A549 treated with CpdA at 1 μM for 4 hours (cell line): Measurements from ENCODE around the gene KRTAP15-1. TPM values are rescaled to one million over a fixed set of nuclear protein-coding genes. Genes with fewer than 3 reads are reported as not detected.

Experiments used
- total RNA-seq: library from RNA; stranded (reverse); fragments of 200-300 nt; extraction: Qiagen RNA extraction; gene quantifications from 5 replicates; pipeline ENCODE4 v1.2.3, GENCODE V29; 2022; ENCODE audit warnings: low read depth

Gene KRTAP15-1
- not detected in 5 replicates for total RNA-seq

GRCh38 chr21:30439975-30440374, at the start of gene KRTAP15-1:
Gene KRTAP15-1, plus strand, starts transcription at chr21:30440275. Its CDS starts 53 bp downstream, at chr21:30440328.

GRCh38 chr21:30395731-30396130, 44.3 kb upstream of the KRTAP15-1 start, which contains the start of gene KRTAP13-1:
Gene KRTAP13-1, plus strand, starts transcription at chr21:30396031. Its CDS starts 56 bp downstream, at chr21:30396087.

GRCh38 chr21:30425826-30426225, 14.2 kb upstream of the KRTAP15-1 start, which contains the start of gene KRTAP13-3:
Gene KRTAP13-3, minus strand, starts transcription at chr21:30425926. Its CDS starts 14 bp downstream, at chr21:30425912.

GRCh38 chr21:30430170-30430655, 9.9 kb upstream of the KRTAP15-1 start, which contains the start of gene KRTAP13-4:
Gene KRTAP13-4, plus strand, starts transcription at chr21:30430220. Its CDS starts 56 bp downstream, at chr21:30430276.

GRCh38 chr21:30480145-30480544, 40.1 kb downstream of the KRTAP15-1 start, which contains the start of gene KRTAP19-1:
Gene KRTAP19-1, minus strand, starts transcription at chr21:30480367. Its CDS starts 50 bp downstream, at chr21:30480317.

GRCh38 chr21:30487336-30487735, 47.3 kb downstream of the KRTAP15-1 start, which contains the start of gene KRTAP19-2:
Gene KRTAP19-2, minus strand, starts transcription at chr21:30487436. Its CDS starts 88 bp downstream, at chr21:30487348.

Other genes starting within 250 kb of the KRTAP15-1 start
- not detected in 5 replicates for gene CLDN8, start 224.2 kb upstream of the KRTAP15-1 start, total RNA-seq
- not detected in 5 replicates for gene KRTAP24-1, start 157.3 kb upstream of the KRTAP15-1 start, total RNA-seq
- gene KRTAP25-1, start 150.8 kb upstream of the KRTAP15-1 start, total RNA-seq, result not detected in 5 replicates
- not detected in 5 replicates for gene KRTAP26-1, start 120.0 kb upstream of the KRTAP15-1 start, total RNA-seq
- gene KRTAP27-1, start 102.6 kb upstream of the KRTAP15-1 start, total RNA-seq, result not detected in 5 replicates
- gene KRTAP23-1, start 91.7 kb upstream of the KRTAP15-1 start, total RNA-seq, result not detected in 5 replicates
- not detected in 5 replicates for gene KRTAP13-2, start 68.0 kb upstream of the KRTAP15-1 start, total RNA-seq
- gene KRTAP13-1, start 44.2 kb upstream of the KRTAP15-1 start, total RNA-seq, result not detected in 5 replicates
- not detected in 5 replicates for gene KRTAP13-3, start 14.3 kb upstream of the KRTAP15-1 start, total RNA-seq
- not detected in 5 replicates for gene KRTAP13-4, start 10.1 kb upstream of the KRTAP15-1 start, total RNA-seq
- gene KRTAP19-1, start 40.1 kb downstream of the KRTAP15-1 start, total RNA-seq, result not detected in 5 replicates
- gene KRTAP19-2, start 47.2 kb downstream of the KRTAP15-1 start, total RNA-seq, result not detected in 5 replicates
- gene KRTAP19-3, start 51.7 kb downstream of the KRTAP15-1 start, total RNA-seq, result not detected in 5 replicates
- gene KRTAP19-4, start 56.9 kb downstream of the KRTAP15-1 start, total RNA-seq, result not detected in 5 replicates
- not detected in 5 replicates for gene KRTAP19-5, start 61.9 kb downstream of the KRTAP15-1 start, total RNA-seq
- gene KRTAP19-6, start 101.6 kb downstream of the KRTAP15-1 start, total RNA-seq, result not detected in 5 replicates
- not detected in 5 replicates for gene KRTAP19-7, start 121.0 kb downstream of the KRTAP15-1 start, total RNA-seq
- gene KRTAP22-2, start 150.1 kb downstream of the KRTAP15-1 start, total RNA-seq, result not detected in 5 replicates
- gene KRTAP6-3, start 152.2 kb downstream of the KRTAP15-1 start, total RNA-seq, result not detected in 5 replicates
- not detected in 5 replicates for gene KRTAP6-2, start 158.6 kb downstream of the KRTAP15-1 start, total RNA-seq
- not detected in 5 replicates for gene KRTAP22-1, start 160.8 kb downstream of the KRTAP15-1 start, total RNA-seq
- gene KRTAP6-1, start 173.7 kb downstream of the KRTAP15-1 start, total RNA-seq, result not detected in 5 replicates
- not detected in 5 replicates for gene KRTAP20-1, start 176.2 kb downstream of the KRTAP15-1 start, total RNA-seq
- not detected in 5 replicates for gene KRTAP20-4, start 180.4 kb downstream of the KRTAP15-1 start, total RNA-seq
- gene KRTAP20-2, start 194.9 kb downstream of the KRTAP15-1 start, total RNA-seq, result not detected in 5 replicates
- gene KRTAP20-3, start 202.6 kb downstream of the KRTAP15-1 start, total RNA-seq, result not detected in 5 replicates